ENCODE measurements around the gene DCDC2B.

GRCh38 chr1:32205401-32206370, 3.2 kb upstream of the DCDC2B start, which contains the start of gene IQCC:
- TF ChIP-seq CTCF (IDR thresholded peaks at IDR 0.05; ENCODE audit: low read depth, low read length, poor library complexity, severe bottlenecking) (no peak), EZH2phosphoT487 (IDR thresholded peaks at IDR 0.05; ENCODE audit: borderline replicate concordance, low read length) (no peak)
